HEK293 (cell line): ENCODE measurements around the gene TMEM134.

Experiments used
- CTCF ChIA-PET: fragments of 350-600 bp; formaldehyde crosslinking; extraction: SDS; loops from one replicate; lab custom pipeline; 2021; ENCODE audit warnings: antibody characterized with exemption; lab: Yijun Ruan, JAX
- POLR2A ChIA-PET: fragments of 300-600 bp; formaldehyde crosslinking; extraction: SDS; loops from one replicate; lab custom pipeline; 2020; ENCODE audit warnings: antibody characterized with exemption, inconsistent platforms; lab: Yijun Ruan, JAX
- H3K27ac ChIP-seq: fragments of 200-500 bp; sonication (Bioruptor generic); 2 replicates; pipeline ENCODE4 v1.5.1; 2014; ENCODE audit warnings: low read depth, low read length, control low read depth, inconsistent platforms; ENCODE audit errors: extremely low read depth
- H3K36me3 ChIP-seq, 2 experiments: fragments of 200-500 bp in 1 of 2; sonication (Bioruptor generic) in 1 of 2; 1 replicate in 1 of 2; 2 replicates in 1 of 2; pipeline ENCODE4 v1.5.1; 2014 to 2017; ENCODE audit warnings: inconsistent platforms in 2 of 2, low read length in 2 of 2; ENCODE audit not compliant: control insufficient read depth in 2 of 2, insufficient read depth in 1 of 2
- H3K4me1 ChIP-seq: fragments of 200-500 bp; sonication (Bioruptor generic); 2 replicates; pipeline ENCODE4 v1.5.1; 2014; ENCODE audit warnings: mild to moderate bottlenecking, low read length, inconsistent platforms; ENCODE audit not compliant: control insufficient read depth, insufficient read depth
- H3K4me3 ChIP-seq: 2 replicates; pipeline ENCODE4 v1.5.1; 2011; ENCODE audit warnings: low read depth, mild to moderate bottlenecking, control low read depth, low read length, moderate library complexity
- H3K9me3 ChIP-seq: fragments of 200-500 bp; sonication (Bioruptor generic); 2 replicates; pipeline ENCODE4 v1.5.1; 2014; ENCODE audit warnings: low read depth, low read length, inconsistent platforms; ENCODE audit not compliant: control insufficient read depth, insufficient read depth
- IKZF3 ChIP-seq: fragments of 450-650 bp; IDR thresholded peaks from 2 replicates; pipeline ENCODE4 v1.5.0; 2018; ENCODE audit warnings: missing biosample characterization, mild to moderate bottlenecking, missing genetic modification characterization, moderate library complexity
- KLF16 ChIP-seq: fragments of 450-650 bp; formaldehyde crosslinking; IDR thresholded peaks from 2 replicates; pipeline ENCODE4 v1.5.1; 2017; ENCODE audit warnings: missing biosample characterization, missing genetic modification characterization
- PBX3 ChIP-seq: sonication (generic); formaldehyde crosslinking; IDR thresholded peaks from 2 replicates; pipeline ENCODE4 v1.8.1; 2022; ENCODE audit warnings: mild to moderate bottlenecking, moderate library complexity, missing genetic modification reagents
- PRDM2 ChIP-seq: fragments of 450-650 bp; formaldehyde crosslinking; IDR thresholded peaks from 2 replicates; pipeline ENCODE4 v1.5.1; 2016; ENCODE audit warnings: missing biosample characterization, missing genetic modification characterization, borderline replicate concordance
- REST ChIP-seq: fragments of 450-650 bp; formaldehyde crosslinking; IDR thresholded peaks from 2 replicates; pipeline ENCODE4 v1.5.1; 2016; ENCODE audit warnings: missing biosample characterization, missing genetic modification characterization
- SCRT1 ChIP-seq: fragments of 450-650 bp; formaldehyde crosslinking; IDR thresholded peaks from 2 replicates; pipeline ENCODE4 v1.5.1; 2016; ENCODE audit warnings: missing biosample characterization, missing genetic modification characterization, borderline replicate concordance
- SCRT2 ChIP-seq: fragments of 450-650 bp; formaldehyde crosslinking; IDR thresholded peaks from 2 replicates; pipeline ENCODE4 v1.5.1; 2016; ENCODE audit warnings: missing biosample characterization, missing genetic modification characterization
- SP2 ChIP-seq: fragments of 450-650 bp; formaldehyde crosslinking; IDR thresholded peaks from 2 replicates; pipeline ENCODE4 v1.5.1; 2016; ENCODE audit warnings: missing biosample characterization, missing genetic modification characterization
- SP7 ChIP-seq: fragments of 450-650 bp; formaldehyde crosslinking; IDR thresholded peaks from 2 replicates; pipeline ENCODE4 v1.5.1; 2016; ENCODE audit warnings: missing biosample characterization, missing genetic modification characterization
- ZFP3 ChIP-seq: fragments of 450-650 bp; formaldehyde crosslinking; IDR thresholded peaks from 2 replicates; pipeline ENCODE4 v1.5.1; 2016; ENCODE audit warnings: low read depth, missing biosample characterization, missing genetic modification characterization
- ZNF121 ChIP-seq: fragments of 450-650 bp; formaldehyde crosslinking; IDR thresholded peaks from 2 replicates; pipeline ENCODE4 v1.5.1; 2016; ENCODE audit warnings: missing biosample characterization, missing genetic modification characterization
- ZNF2 ChIP-seq: fragments of 450-650 bp; formaldehyde crosslinking; IDR thresholded peaks from 2 replicates; pipeline ENCODE4 v1.5.1; 2016; ENCODE audit warnings: missing biosample characterization, missing genetic modification characterization
- ZNF48 ChIP-seq: fragments of 450-650 bp; formaldehyde crosslinking; IDR thresholded peaks from 2 replicates; pipeline ENCODE4 v1.5.1; 2016; ENCODE audit warnings: missing biosample characterization, missing genetic modification characterization
- ZNF529 ChIP-seq: fragments of 450-650 bp; formaldehyde crosslinking; IDR thresholded peaks from 2 replicates; pipeline ENCODE4 v1.5.1; 2017; ENCODE audit warnings: missing genetic modification characterization, missing biosample characterization; ENCODE audit not compliant: insufficient replicate concordance
- ZNF548 ChIP-seq: fragments of 450-650 bp; formaldehyde crosslinking; IDR thresholded peaks from 2 replicates; pipeline ENCODE4 v1.5.1; 2016; ENCODE audit warnings: missing biosample characterization, missing genetic modification characterization
- ZNF596 ChIP-seq: fragments of 450-650 bp; IDR thresholded peaks from 2 replicates; pipeline ENCODE4 v1.5.0; 2018; ENCODE audit warnings: missing biosample characterization, mild to moderate bottlenecking, missing genetic modification characterization, moderate library complexity
- ZNF624 ChIP-seq: fragments of 450-650 bp; formaldehyde crosslinking; IDR thresholded peaks from 2 replicates; pipeline ENCODE4 v1.5.1; 2017; ENCODE audit warnings: missing biosample characterization, missing genetic modification characterization
- ZNF639 ChIP-seq: fragments of 450-650 bp; formaldehyde crosslinking; IDR thresholded peaks from 2 replicates; pipeline ENCODE4 v1.5.1; 2016; ENCODE audit warnings: missing biosample characterization, missing genetic modification characterization
- ZNF692 ChIP-seq: fragments of 450-650 bp; formaldehyde crosslinking; IDR thresholded peaks from 2 replicates; pipeline ENCODE4 v1.5.1; 2016; ENCODE audit warnings: missing biosample characterization, missing genetic modification characterization
- ZNF768 ChIP-seq: fragments of 450-650 bp; formaldehyde crosslinking; IDR thresholded peaks from 2 replicates; pipeline ENCODE4 v1.5.1; 2018; ENCODE audit warnings: missing biosample characterization, mild to moderate bottlenecking, missing genetic modification characterization
- ZNF777 ChIP-seq: fragments of 450-650 bp; formaldehyde crosslinking; IDR thresholded peaks from 2 replicates; pipeline ENCODE4 v1.5.1; 2017; ENCODE audit warnings: missing biosample characterization, missing genetic modification characterization, borderline replicate concordance
- ZNF792 ChIP-seq: fragments of 450-650 bp; formaldehyde crosslinking; IDR thresholded peaks from 2 replicates; pipeline ENCODE4 v1.5.1; 2016; ENCODE audit warnings: missing biosample characterization, missing genetic modification characterization

Gene TMEM134

GRCh38 chr11:67423466-67423865 lies 45.6 kb downstream of the TMEM134 start:
- POLR2A ChIA-PET: interaction anchor here (1.0 to 1.2 kb wide), 2 partner anchors 27 to 46 kb away, joined by 3 to 5 read pairs; partner anchors contain the start of gene TMEM134
- H3K9me3 ChIP-seq: no peaks in the 10 kb centered on the region
- no peak overlapping the region for H3K27ac ChIP-seq
- H3K4me3 ChIP-seq: no peak overlapping the region
- CTCF ChIA-PET: interaction anchor here (0.7 kb wide), 2 partner anchors 24 to 41 kb away, joined by 3 to 5 read pairs; no protein-coding TSS in a partner anchor
- no peak for TF ChIP-seq ZNF121 (tag by site-specific recombination)
- no peak for TF ChIP-seq ZNF624
- TF ChIP-seq SCRT1 (tag by site-specific recombination): 0 out of 2 replicates have a peak, but pooled peaks have one; percentile 49
- TF ChIP-seq ZNF548: no peak
- peak; percentile 90 for TF ChIP-seq SCRT2 (tag by site-specific recombination)
- TF ChIP-seq ZNF596 (tag by site-specific recombination): no peak
- no peak for TF ChIP-seq SP7 (tag by site-specific recombination)
- TF ChIP-seq ZNF529 (tag by site-specific recombination): no peak
- TF ChIP-seq ZFP3 (tag by site-specific recombination): no peak
- TF ChIP-seq ZNF48: no peak
- TF ChIP-seq, all 188 proteins: peak for 2
- H3K4me1 ChIP-seq: no peaks in the 10 kb centered on the region; the same call in 1 of the 2 replicates
- H3K36me3 ChIP-seq: no peaks in the 10 kb centered on the region

GRCh38 chr11:67422891-67423290 lies 46.2 kb downstream of the TMEM134 start:
- CTCF ChIA-PET: interaction anchor here (0.7 kb wide), 1 partner anchor 42 kb away, joined by 5 read pairs; no protein-coding TSS in a partner anchor
- Histone ChIP-seq H3K27ac (no peak overlapping the region), H3K4me1 (no peaks in the 10 kb centered on the region; the same call in 1 of the 2 replicates), H3K9me3 (no peaks in the 10 kb centered on the region), H3K36me3 (no peaks in the 10 kb centered on the region), H3K4me3 (no peak overlapping the region)
- POLR2A ChIA-PET: interaction anchor here (0.6 to 1.2 kb wide), 3 partner anchors 21 to 46 kb away, joined by 3 to 5 read pairs (median 4); partner anchors contain the start of genes PPP1CA and TMEM134
- no peak for TF ChIP-seq ZNF529 (tag by site-specific recombination)
- TF ChIP-seq IKZF3: no peak
- TF ChIP-seq KLF16 (tag by site-specific recombination): no peak
- peak; percentile 22; the same call in 1 of the 2 replicates for TF ChIP-seq SP2
- TF ChIP-seq PRDM2 (tag by site-specific recombination): no peak
- peak; percentile 86; the same call in 1 of the 2 replicates for TF ChIP-seq ZNF792 (tag by site-specific recombination)
- no peak for TF ChIP-seq ZNF777 (tag by site-specific recombination)
- no peak for TF ChIP-seq ZNF2
- no peak for TF ChIP-seq ZNF692
- no peak for TF ChIP-seq REST
- TF ChIP-seq ZNF639: no peak
- TF ChIP-seq PBX3 (CRISPR knock-in tag): no peak
- TF ChIP-seq ZNF768: no peak
